ENCODE results near the gene TOM1. TPM values are rescaled to one million over a fixed set of nuclear protein-coding genes. Genes with fewer than 3 reads are reported as not detected.
"Not testable (repeated sequence)": the region's sequence is repeated elsewhere in the genome, so short reads cannot be mapped to it uniquely, and the experiment has no call there.

Gene TOM1
- total RNA-seq, 1 donor: 118 TPM

- H3K4me1 ChIP-seq (ENCODE audit: insufficient read depth, low read length): peaks cover 7% of the 10 kb centered on the region
- H3K9me3 ChIP-seq (ENCODE audit: low read depth, low read length): no peaks in the 10 kb centered on the region
- H4K20me1 ChIP-seq (ENCODE audit: insufficient read depth, low read length): no peaks in the 10 kb centered on the region
- TF ChIP-seq, protein P1, sequence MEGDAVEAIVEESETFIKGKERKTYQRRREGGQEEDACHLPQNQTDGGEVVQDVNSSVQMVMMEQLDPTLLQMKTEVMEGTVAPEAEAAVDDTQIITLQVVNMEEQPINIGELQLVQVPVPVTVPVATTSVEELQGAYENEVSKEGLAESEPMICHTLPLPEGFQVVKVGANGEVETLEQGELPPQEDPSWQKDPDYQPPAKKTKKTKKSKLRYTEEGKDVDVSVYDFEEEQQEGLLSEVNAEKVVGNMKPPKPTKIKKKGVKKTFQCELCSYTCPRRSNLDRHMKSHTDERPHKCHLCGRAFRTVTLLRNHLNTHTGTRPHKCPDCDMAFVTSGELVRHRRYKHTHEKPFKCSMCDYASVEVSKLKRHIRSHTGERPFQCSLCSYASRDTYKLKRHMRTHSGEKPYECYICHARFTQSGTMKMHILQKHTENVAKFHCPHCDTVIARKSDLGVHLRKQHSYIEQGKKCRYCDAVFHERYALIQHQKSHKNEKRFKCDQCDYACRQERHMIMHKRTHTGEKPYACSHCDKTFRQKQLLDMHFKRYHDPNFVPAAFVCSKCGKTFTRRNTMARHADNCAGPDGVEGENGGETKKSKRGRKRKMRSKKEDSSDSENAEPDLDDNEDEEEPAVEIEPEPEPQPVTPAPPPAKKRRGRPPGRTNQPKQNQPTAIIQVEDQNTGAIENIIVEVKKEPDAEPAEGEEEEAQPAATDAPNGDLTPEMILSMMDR (IDR thresholded peaks at IDR 0.05; ENCODE audit: extremely low read depth, low read depth, low read length): no peak
- H3K79me2 ChIP-seq (ENCODE audit: insufficient read depth, low read length): peaks cover 2% of the 10 kb centered on the region
- DNase-seq (ENCODE audit: insufficient read length, low spot score, missing footprints): no peak
- no peak overlapping the region for H3K4me3 ChIP-seq (ENCODE audit: insufficient read depth, low read length)
- H2AFZ ChIP-seq (ENCODE audit: low read length): no peak overlapping the region
- no peak overlapping the region for H3K4me2 ChIP-seq (ENCODE audit: insufficient read depth, low read length)
- H3K27ac ChIP-seq (ENCODE audit: low read depth, low read length): no peak overlapping the region
- peaks cover 55% of the 10 kb centered on the region for H3K36me3 ChIP-seq (ENCODE audit: insufficient read depth, low read length)
- H3K27me3 ChIP-seq (ENCODE audit: insufficient read depth, low read length): no peaks in the 10 kb centered on the region
Measured at GRCh38 chr22:35392357-35392756, 92.7 kb downstream of the TOM1 start.

DNA sequence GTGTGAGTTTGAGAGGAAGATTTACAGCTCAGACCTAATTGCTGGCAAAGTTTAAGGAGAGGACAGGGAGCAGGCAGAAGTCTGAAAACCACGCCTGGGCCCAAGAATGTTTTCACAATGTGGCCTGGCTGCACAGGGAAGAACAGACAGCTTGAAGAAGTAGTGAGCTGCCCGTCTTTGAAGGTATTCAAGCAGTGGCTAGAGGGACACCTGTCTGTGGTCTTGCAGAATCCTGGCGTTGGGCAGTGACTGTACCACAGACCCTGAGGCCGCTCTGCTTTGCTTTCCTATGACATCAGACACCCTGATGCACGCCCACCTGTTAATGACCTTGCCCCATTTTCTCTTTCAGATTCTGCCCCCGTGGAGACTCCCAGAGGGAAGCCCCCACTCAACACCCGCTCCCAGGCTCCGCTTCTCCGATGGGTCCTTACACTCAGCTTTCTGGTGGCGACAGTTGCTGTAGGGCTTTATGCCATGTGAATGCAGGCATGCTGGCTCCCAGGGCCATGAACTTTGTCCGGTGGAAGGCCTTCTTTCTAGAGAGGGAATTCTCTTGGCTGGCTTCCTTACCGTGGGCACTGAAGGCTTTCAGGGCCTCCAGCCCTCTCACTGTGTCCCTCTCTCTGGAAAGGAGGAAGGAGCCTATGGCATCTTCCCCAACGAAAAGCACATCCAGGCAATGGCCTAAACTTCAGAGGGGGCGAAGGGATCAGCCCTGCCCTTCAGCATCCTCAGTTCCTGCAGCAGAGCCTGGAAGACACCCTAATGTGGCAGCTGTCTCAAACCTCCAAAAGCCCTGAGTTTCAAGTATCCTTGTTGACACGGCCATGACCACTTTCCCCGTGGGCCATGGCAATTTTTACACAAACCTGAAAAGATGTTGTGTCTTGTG is 93.7 kb downstream of the TOM1 start:
- peak; percentile 29 for DNase-seq (ENCODE audit: insufficient read length, low spot score, missing footprints)
- no peak overlapping the region for H3K4me2 ChIP-seq (ENCODE audit: insufficient read depth, low read length)

GRCh38 chr22:35394011-35394312 is 94.3 kb downstream of the TOM1 start:
- Histone ChIP-seq H2AFZ (ENCODE audit: low read length) (no peak overlapping the region), H4K20me1 (ENCODE audit: insufficient read depth, low read length) (no peaks in the 10 kb centered on the region), H3K9me3 (ENCODE audit: low read depth, low read length) (no peaks in the 10 kb centered on the region), H3K4me3 (ENCODE audit: insufficient read depth, low read length) (no peak overlapping the region), H3K4me2 (ENCODE audit: insufficient read depth, low read length) (no peak overlapping the region), H3K36me3 (ENCODE audit: insufficient read depth, low read length) (peaks cover 40% of the 10 kb centered on the region), H3K27ac (ENCODE audit: low read depth, low read length) (no peak overlapping the region), H3K4me1 (ENCODE audit: insufficient read depth, low read length) (peaks cover 7% of the 10 kb centered on the region), H3K79me2 (ENCODE audit: insufficient read depth, low read length) (no peaks in the 10 kb centered on the region), H3K27me3 (ENCODE audit: insufficient read depth, low read length) (no peaks in the 10 kb centered on the region)
- TF ChIP-seq, protein P1 (IDR thresholded peaks at IDR 0.05; ENCODE audit: extremely low read depth, low read depth, low read length): no peak
- no peak for DNase-seq (ENCODE audit: insufficient read length, low spot score, missing footprints)

More for the DNA sequence above, 93.7 kb downstream of the TOM1 start:
- Histone ChIP-seq H3K27me3 (ENCODE audit: insufficient read depth, low read length) (no peaks in the 10 kb centered on the region), H3K79me2 (ENCODE audit: insufficient read depth, low read length) (peaks cover 2% of the 10 kb centered on the region), H3K4me1 (ENCODE audit: insufficient read depth, low read length) (peaks cover 7% of the 10 kb centered on the region), H3K4me3 (ENCODE audit: insufficient read depth, low read length) (no peak overlapping the region), H3K9me3 (ENCODE audit: low read depth, low read length) (no peaks in the 10 kb centered on the region), H2AFZ (ENCODE audit: low read length) (peak overlapping the region; percentile 7), H3K27ac (ENCODE audit: low read depth, low read length) (no peak overlapping the region), H4K20me1 (ENCODE audit: insufficient read depth, low read length) (no peaks in the 10 kb centered on the region), H3K36me3 (ENCODE audit: insufficient read depth, low read length) (peaks cover 45% of the 10 kb centered on the region)
- TF ChIP-seq, protein P1 (IDR thresholded peaks at IDR 0.05; ENCODE audit: extremely low read depth, low read depth, low read length): no peak

DNA sequence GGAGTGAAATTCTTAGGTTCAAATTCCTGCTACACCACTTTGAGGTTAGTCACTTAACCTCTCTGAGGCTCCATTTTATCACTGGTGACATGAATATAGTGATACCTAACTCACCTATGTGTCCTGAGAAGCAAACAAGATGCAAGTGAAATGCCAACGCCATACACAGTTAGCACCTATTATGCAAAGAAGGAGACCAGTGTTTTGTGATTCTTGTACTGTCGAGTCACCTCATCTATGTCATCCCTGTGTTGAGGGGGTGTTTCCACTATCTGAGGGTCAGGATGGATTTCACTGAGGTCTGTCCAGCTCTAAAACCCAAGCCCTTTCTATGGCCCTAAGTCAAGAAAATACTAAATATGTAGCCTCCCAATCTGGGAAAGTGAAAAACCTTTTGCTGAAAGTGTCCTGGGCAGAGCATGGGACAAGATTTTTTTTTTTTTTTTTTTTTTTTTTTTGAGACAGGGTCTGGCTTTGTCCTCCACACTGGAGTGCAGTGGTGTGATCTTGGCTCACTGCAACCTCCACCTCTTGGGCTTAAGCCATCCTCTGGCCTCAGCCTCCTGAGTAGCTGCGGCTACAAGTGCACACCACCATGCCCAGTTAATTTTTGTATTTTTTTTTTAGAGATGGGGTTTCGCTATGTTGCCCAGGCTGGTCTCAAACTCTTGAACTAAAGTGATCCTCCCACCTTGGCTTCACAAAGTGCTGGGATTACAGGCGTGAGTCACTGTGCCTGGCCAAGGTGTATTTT is 95.3 kb downstream of the TOM1 start:
- Histone ChIP-seq H4K20me1 (ENCODE audit: insufficient read depth, low read length) (no peaks in the 10 kb centered on the region), H3K27me3 (ENCODE audit: insufficient read depth, low read length) (no peaks in the 10 kb centered on the region), H3K4me2 (ENCODE audit: insufficient read depth, low read length) (no peak overlapping the region), H3K27ac (ENCODE audit: low read depth, low read length) (no peak overlapping the region), H2AFZ (ENCODE audit: low read length) (no peak overlapping the region), H3K9me3 (ENCODE audit: low read depth, low read length) (no peaks in the 10 kb centered on the region), H3K79me2 (ENCODE audit: insufficient read depth, low read length) (no peaks in the 10 kb centered on the region), H3K4me3 (ENCODE audit: insufficient read depth, low read length) (no peak overlapping the region), H3K4me1 (ENCODE audit: insufficient read depth, low read length) (peaks cover 12% of the 10 kb centered on the region), H3K36me3 (ENCODE audit: insufficient read depth, low read length) (peaks cover 34% of the 10 kb centered on the region)
- no peak for DNase-seq (ENCODE audit: insufficient read length, low spot score, missing footprints)
- TF ChIP-seq, protein P1 (IDR thresholded peaks at IDR 0.05; ENCODE audit: extremely low read depth, low read depth, low read length): no peak

DNA sequence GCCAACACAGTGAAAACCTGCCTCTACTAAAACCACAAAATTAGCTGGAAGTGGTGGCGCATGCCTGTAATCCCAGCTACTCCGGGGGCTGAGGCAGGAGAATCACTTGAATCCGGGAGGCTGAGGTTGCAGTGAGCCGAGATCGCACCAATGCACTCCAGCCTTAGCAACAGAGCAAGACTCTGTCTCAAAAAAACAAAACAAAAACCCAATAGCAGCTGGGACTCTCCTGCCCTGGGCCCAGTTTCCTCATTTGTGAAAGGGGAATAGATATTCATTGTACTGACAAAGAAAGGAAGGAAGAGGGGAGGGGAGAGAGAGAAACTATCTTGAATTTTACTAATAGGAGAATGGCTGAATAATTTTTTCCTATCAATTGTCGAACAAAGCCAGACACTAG is 96.9 kb downstream of the TOM1 start:
- H3K27ac ChIP-seq (ENCODE audit: low read depth, low read length): not testable (repeated sequence)

More for the DNA sequence above, 96.9 kb downstream of the TOM1 start:
- not testable (repeated sequence) for H3K4me2 ChIP-seq (ENCODE audit: insufficient read depth, low read length); H3K9me3 ChIP-seq (ENCODE audit: low read depth, low read length); H3K4me3 ChIP-seq (ENCODE audit: insufficient read depth, low read length); H2AFZ ChIP-seq (ENCODE audit: low read length); H4K20me1 ChIP-seq (ENCODE audit: insufficient read depth, low read length); H3K79me2 ChIP-seq (ENCODE audit: insufficient read depth, low read length); DNase-seq (ENCODE audit: insufficient read length, low spot score, missing footprints); H3K27me3 ChIP-seq (ENCODE audit: insufficient read depth, low read length)
- peaks cover 19% of the 10 kb centered on the region for H3K4me1 ChIP-seq (ENCODE audit: insufficient read depth, low read length)
- H3K36me3 ChIP-seq (ENCODE audit: insufficient read depth, low read length): peaks cover 24% of the 10 kb centered on the region
